ENCODE data around the gene MRAP2. TPM values are rescaled to one million over a fixed set of nuclear protein-coding genes. Genes with fewer than 3 reads are reported as not detected.
A peak's percentile ranks its signal among the peaks of the same experiment; 100 is the strongest.

The MRAP2 gene
- total RNA-seq, 1 donor = not detected

GRCh38 chr6:84086056-84086455, 52.5 kb downstream of the MRAP2 start:
- no peak overlapping the region for H3K4me3 ChIP-seq (ENCODE audit: low read depth, low read length)
- DNase-seq (ENCODE audit: low read depth) = no peak
- no peak for TF ChIP-seq CTCF (IDR thresholded peaks at IDR 0.05; ENCODE audit: insufficient read depth, low read depth, low read length)

- TF ChIP-seq CTCF (IDR thresholded peaks at IDR 0.05; ENCODE audit: insufficient read depth, low read depth, low read length) = no peak
- no peak for DNase-seq (ENCODE audit: low read depth)
- no peak overlapping the region for H3K4me3 ChIP-seq (ENCODE audit: low read depth, low read length)
Measured at GRCh38 chr6:84086545-84087429, 53.2 kb downstream of the MRAP2 start.

DNA sequence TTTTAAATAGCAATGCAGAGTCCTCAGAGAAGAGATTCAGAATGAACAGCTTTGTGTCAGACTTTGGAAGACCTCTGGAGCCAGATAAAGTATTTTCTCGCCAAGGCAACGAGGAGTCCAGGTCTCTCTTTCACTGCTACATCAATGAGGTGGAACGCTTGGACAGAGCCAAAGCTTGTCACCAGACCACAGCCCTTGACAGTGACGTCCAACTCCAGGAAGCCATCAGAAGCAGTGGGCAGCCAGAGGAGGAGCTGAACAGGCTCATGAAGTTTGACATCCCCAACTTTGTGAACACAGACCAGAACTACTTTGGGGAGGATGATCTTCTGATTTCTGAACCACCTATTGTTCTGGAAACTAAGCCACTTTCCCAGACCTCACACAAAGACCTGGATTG, 55.5 kb downstream of the MRAP2 start:
- no peak for DNase-seq (ENCODE audit: low read depth)
- TF ChIP-seq CTCF (IDR thresholded peaks at IDR 0.05; ENCODE audit: insufficient read depth, low read depth, low read length) = no peak
- no peak overlapping the region for H3K4me3 ChIP-seq (ENCODE audit: low read depth, low read length)

GRCh38 chr6:84089552-84089951, 56.0 kb downstream of the MRAP2 start:
- TF ChIP-seq CTCF (IDR thresholded peaks at IDR 0.05; ENCODE audit: insufficient read depth, low read depth, low read length) = no peak
- no peak overlapping the region for H3K4me3 ChIP-seq (ENCODE audit: low read depth, low read length)
- no peak for DNase-seq (ENCODE audit: low read depth)

DNA sequence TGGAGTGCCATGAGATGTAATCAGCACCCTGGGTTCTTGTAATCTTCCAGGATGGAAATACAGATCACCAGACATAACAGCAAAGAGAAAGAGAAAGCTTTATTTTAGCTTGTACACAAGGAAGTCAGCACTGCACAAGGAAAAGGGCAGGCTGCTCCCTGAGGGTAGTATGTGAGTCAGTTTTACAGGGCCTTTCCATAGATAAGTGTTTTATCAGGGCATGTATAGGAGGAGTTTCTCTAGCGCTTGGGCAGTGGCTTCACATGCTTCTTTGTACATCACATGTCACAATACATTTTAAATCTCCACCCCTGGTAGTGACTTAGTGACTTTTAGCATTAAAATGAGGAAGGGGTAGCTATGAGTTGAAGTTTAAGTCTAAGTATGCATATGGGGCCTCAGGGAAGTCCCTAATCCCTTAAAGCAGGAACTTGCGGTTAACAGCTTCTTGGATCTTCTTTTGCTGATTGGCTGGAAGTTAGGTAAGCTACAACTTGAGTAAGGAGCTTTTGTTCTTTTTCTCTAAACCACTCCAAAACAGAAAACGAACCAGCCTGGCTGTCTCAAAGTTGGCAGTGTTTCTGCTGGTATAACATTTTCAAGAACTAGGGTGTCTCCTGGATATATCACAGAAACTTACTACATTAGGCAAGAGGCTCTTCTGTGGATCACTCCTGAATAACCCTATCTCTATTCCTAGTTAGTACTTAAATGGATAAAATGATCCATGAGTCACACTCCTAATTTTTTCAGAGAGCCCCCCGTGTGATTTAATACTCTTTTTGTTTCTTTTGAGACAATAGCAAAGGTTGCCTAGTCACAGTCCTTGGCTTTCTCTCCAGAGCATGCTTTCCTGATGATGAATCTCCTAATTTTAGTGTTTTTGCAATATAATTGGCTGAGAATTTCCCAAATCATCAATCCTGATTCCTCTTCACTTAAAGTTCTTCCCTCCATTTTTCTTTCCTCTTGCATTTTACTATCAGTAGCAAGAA, 60.2 kb downstream of the MRAP2 start:
- peak; percentile 21 for DNase-seq (ENCODE audit: low read depth)
- no peak overlapping the region for H3K4me3 ChIP-seq (ENCODE audit: low read depth, low read length)
- TF ChIP-seq CTCF (IDR thresholded peaks at IDR 0.05; ENCODE audit: insufficient read depth, low read depth, low read length) = no peak

DNA sequence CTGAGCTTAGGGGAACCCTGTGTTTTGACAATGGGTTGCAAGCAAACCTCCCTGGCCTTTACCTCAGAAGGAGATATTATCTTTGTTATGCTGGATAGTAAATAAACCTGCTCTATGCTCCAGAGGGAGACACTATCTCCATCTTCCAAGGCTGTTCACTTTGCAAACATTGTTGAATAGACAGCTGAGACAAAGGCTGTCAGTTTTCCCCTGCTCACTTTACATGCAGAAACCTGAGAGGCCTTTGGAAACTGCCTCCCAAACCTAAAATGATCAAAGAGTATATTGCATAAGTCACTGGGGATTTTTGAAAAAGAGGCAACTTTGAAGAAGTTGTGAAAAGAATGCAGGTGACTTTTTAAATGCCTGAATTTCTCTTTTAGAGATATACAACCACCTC, 61.6 kb downstream of the MRAP2 start:
- no peak for DNase-seq (ENCODE audit: low read depth)
- no peak overlapping the region for H3K4me3 ChIP-seq (ENCODE audit: low read depth, low read length)
- no peak for TF ChIP-seq CTCF (IDR thresholded peaks at IDR 0.05; ENCODE audit: insufficient read depth, low read depth, low read length)

Measured in fibroblast of villous mesenchyme (primary cell).